Urinary bladder (tissue), 4 donors: ENCODE measurements around the gene CEP131. TPM values are rescaled to one million over a fixed set of nuclear protein-coding genes. Genes with fewer than 3 reads are reported as not detected.

ENCODE experiments used
- DNase-seq: peaks from one replicate; pipeline ENCODE4 v3.0.0-alpha.2; 2015; ENCODE audit errors: extremely low spot score
- H3K27ac ChIP-seq: one replicate; pipeline ENCODE4 v1.5.1; 2013; ENCODE audit warnings: low read depth, mild to moderate bottlenecking, moderate library complexity
- H3K36me3 ChIP-seq: one replicate; pipeline ENCODE4 v1.6.1; 2013; ENCODE audit warnings: mild to moderate bottlenecking, moderate library complexity; ENCODE audit not compliant: insufficient read depth
- H3K4me1 ChIP-seq: one replicate; pipeline ENCODE4 v1.6.1; 2013; ENCODE audit warnings: mild to moderate bottlenecking, moderate library complexity; ENCODE audit not compliant: insufficient read depth
- H3K4me3 ChIP-seq: one replicate; pipeline ENCODE4 v1.5.1; 2013; ENCODE audit warnings: low read depth, low read length
- WGBS: extraction: QIAGEN DNeasy Blood & Tissue Kit; methylation state at CpG from one replicate; pipeline ENCODE4 v1.1.7; 2013; 5-methylcytosine and 5-hydroxymethylcytosine counted together
- polyA plus RNA-seq: library from polyadenylated mRNA; stranded (reverse); fragments of 200-250 nt; gene quantifications from one replicate; pipeline ENCODE4 v1.2.3, GENCODE V29; 2013
- total RNA-seq: library from RNA; depleted of rRNA; stranded (reverse); fragments of >200 nt; gene quantifications from one replicate; pipeline ENCODE4 v1.2.3, GENCODE V29; 2014
- donor health status: healthy with polysubstance abuse.
- donor health status: healthy.

CEP131 gene
- total RNA-seq (5.9 TPM), polyA plus RNA-seq (10.8 TPM)

- WGBS: 2% methylated on average over 79 of the region's 79 CpGs
Measured at GRCh38 chr17:81222906-81223761, at the start of gene CEP131. CEP131 (minus strand) TSS chr17:81222965; CDS start chr17:81220056, 2,909 bp downstream.

GRCh38 chr17:81271226-81271625 lies 48.5 kb upstream of the CEP131 start:
- DNase-seq: no peak
- no peak overlapping the region for H3K27ac ChIP-seq
- no peaks in the 10 kb centered on the region for H3K36me3 ChIP-seq
- no peaks in the 10 kb centered on the region for H3K4me1 ChIP-seq
- H3K4me3 ChIP-seq: no peak overlapping the region
- 95% methylated on average over 12 of the region's 12 CpGs for WGBS

More at GRCh38 chr17:81222906-81223761, at the start of gene CEP131:
- Histone ChIP-seq H3K27ac (no peak within 1 kb of the TSS), H3K4me1 (no peaks in the 10 kb centered on the region), H3K36me3 (no peaks in the 10 kb centered on the region), H3K4me3 (peak within 1 kb of the TSS; percentile 88)
- DNase-seq: peak; percentile 95

- Histone ChIP-seq H3K4me1 (no peaks in the 10 kb centered on the region), H3K27ac (no peak overlapping the region), H3K4me3 (no peak overlapping the region), H3K36me3 (peaks cover 2% of the 10 kb centered on the region)
- 94% methylated on average over 18 of the region's 18 CpGs for WGBS
- DNase-seq: no peak
Measured at GRCh38 chr17:81270279-81270678, 47.5 kb upstream of the CEP131 start.

- H3K27ac ChIP-seq: no peak overlapping the region
- H3K4me1 ChIP-seq: no peaks in the 10 kb centered on the region
- DNase-seq: no peak
- WGBS: 94% methylated on average over 6 of the region's 6 CpGs
- no peak overlapping the region for H3K4me3 ChIP-seq
- peaks cover 7% of the 10 kb centered on the region for H3K36me3 ChIP-seq
Measured at GRCh38 chr17:81267390-81268067, 44.8 kb upstream of the CEP131 start.

- H3K4me3 ChIP-seq: no peak overlapping the region
- no peaks in the 10 kb centered on the region for H3K4me1 ChIP-seq
- DNase-seq: no peak
- peaks cover 11% of the 10 kb centered on the region for H3K36me3 ChIP-seq
- 95% methylated on average over 22 of the region's 22 CpGs for WGBS
- H3K27ac ChIP-seq: no peak overlapping the region
Measured at GRCh38 chr17:81265576-81265975, 42.8 kb upstream of the CEP131 start.

- 97% methylated on average over 12 of the region's 12 CpGs for WGBS
- Histone ChIP-seq H3K36me3 (peaks cover 11% of the 10 kb centered on the region), H3K27ac (no peak overlapping the region), H3K4me1 (no peaks in the 10 kb centered on the region), H3K4me3 (no peak overlapping the region)
- no peak for DNase-seq
Measured at GRCh38 chr17:81264640-81265039, 41.9 kb upstream of the CEP131 start.

- peaks cover 11% of the 10 kb centered on the region for H3K36me3 ChIP-seq
- no peak for DNase-seq
- no peaks in the 10 kb centered on the region for H3K4me1 ChIP-seq
- H3K4me3 ChIP-seq: no peak overlapping the region
- WGBS: 91% methylated on average over 40 of the region's 40 CpGs
- H3K27ac ChIP-seq: no peak overlapping the region
Measured at GRCh38 chr17:81263371-81264181, 40.8 kb upstream of the CEP131 start.

- peaks cover 11% of the 10 kb centered on the region for H3K36me3 ChIP-seq
- DNase-seq: no peak
- WGBS: 90% methylated on average over 36 of the region's 36 CpGs
Measured at GRCh38 chr17:81261582-81262336, 39.0 kb upstream of the CEP131 start.

GRCh38 chr17:81261096-81261495 lies 38.3 kb upstream of the CEP131 start:
- 95% methylated on average over 18 of the region's 18 CpGs for WGBS
- Histone ChIP-seq H3K4me3 (no peak overlapping the region), H3K27ac (no peak overlapping the region), H3K36me3 (peaks cover 11% of the 10 kb centered on the region), H3K4me1 (no peaks in the 10 kb centered on the region)
- no peak for DNase-seq

More at GRCh38 chr17:81261582-81262336, 39.0 kb upstream of the CEP131 start:
- no peak overlapping the region for H3K27ac ChIP-seq
- no peaks in the 10 kb centered on the region for H3K4me1 ChIP-seq
- H3K4me3 ChIP-seq: no peak overlapping the region

GRCh38 chr17:81260641-81261040 lies 37.9 kb upstream of the CEP131 start:
- H3K36me3 ChIP-seq: peaks cover 10% of the 10 kb centered on the region
- 91% methylated on average over 19 of the region's 19 CpGs for WGBS
- H3K27ac ChIP-seq: no peak overlapping the region
- no peak for DNase-seq
- H3K4me3 ChIP-seq: no peak overlapping the region
- no peaks in the 10 kb centered on the region for H3K4me1 ChIP-seq

- no peak for DNase-seq
- Histone ChIP-seq H3K4me3 (no peak overlapping the region), H3K4me1 (no peaks in the 10 kb centered on the region), H3K36me3 (peaks cover 9% of the 10 kb centered on the region), H3K27ac (no peak overlapping the region)
- WGBS: 95% methylated on average over 17 of the region's 17 CpGs
Measured at GRCh38 chr17:81260171-81260570, 37.4 kb upstream of the CEP131 start.

GRCh38 chr17:81259058-81259605 lies 36.4 kb upstream of the CEP131 start:
- no peak for DNase-seq
- peaks cover 9% of the 10 kb centered on the region for H3K36me3 ChIP-seq
- WGBS: 91% methylated on average over 23 of the region's 23 CpGs
- H3K4me3 ChIP-seq: no peak overlapping the region
- H3K4me1 ChIP-seq: no peaks in the 10 kb centered on the region
- no peak overlapping the region for H3K27ac ChIP-seq
